ENCODE measurements around the gene PARVB.

DNA sequence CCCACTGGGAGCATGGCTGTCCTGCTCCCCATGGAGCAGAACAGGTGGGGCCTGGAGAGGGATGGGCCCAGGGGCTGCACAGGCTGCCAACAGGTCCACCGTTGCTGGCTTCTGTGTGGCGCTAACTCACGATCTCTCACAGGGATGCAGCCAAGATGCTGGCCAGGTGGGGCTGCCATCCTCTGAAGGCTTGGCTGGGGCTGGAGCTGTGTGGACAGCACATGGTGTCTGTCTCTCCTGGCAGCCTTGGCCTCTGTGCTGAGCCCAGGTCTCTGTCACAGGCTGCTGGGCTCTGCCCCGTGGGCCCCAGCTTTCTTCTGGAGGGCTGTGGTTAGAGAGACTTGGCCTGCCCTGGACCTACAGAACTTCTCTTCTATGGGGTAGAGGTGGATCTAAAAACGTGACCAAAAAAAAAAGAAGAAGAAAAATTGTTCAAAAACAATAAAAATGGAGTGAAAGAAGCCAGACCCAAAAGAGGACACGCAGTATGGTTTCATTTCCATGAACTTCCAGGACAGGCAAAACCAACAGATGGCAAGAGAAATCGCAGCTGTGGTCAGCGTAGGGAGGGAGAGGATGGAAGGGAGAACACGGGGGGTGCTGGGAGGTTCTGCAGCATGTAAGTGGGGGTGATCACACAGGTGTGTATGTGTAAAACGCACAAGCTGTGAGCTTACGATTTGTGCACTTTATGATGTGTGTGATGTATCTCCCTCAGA lies 168.9 kb downstream of the PARVB start:
- TF ChIP-seq, protein P1, sequence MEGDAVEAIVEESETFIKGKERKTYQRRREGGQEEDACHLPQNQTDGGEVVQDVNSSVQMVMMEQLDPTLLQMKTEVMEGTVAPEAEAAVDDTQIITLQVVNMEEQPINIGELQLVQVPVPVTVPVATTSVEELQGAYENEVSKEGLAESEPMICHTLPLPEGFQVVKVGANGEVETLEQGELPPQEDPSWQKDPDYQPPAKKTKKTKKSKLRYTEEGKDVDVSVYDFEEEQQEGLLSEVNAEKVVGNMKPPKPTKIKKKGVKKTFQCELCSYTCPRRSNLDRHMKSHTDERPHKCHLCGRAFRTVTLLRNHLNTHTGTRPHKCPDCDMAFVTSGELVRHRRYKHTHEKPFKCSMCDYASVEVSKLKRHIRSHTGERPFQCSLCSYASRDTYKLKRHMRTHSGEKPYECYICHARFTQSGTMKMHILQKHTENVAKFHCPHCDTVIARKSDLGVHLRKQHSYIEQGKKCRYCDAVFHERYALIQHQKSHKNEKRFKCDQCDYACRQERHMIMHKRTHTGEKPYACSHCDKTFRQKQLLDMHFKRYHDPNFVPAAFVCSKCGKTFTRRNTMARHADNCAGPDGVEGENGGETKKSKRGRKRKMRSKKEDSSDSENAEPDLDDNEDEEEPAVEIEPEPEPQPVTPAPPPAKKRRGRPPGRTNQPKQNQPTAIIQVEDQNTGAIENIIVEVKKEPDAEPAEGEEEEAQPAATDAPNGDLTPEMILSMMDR (IDR thresholded peaks at IDR 0.05 in 4 of 5, conservative IDR thresholded peaks at IDR 0.05 in 1 of 5), result no peak
- no peak for TF ChIP-seq POLR2A (IDR thresholded peaks at IDR 0.05)

All from gastrocnemius medialis (tissue), 4 donors.